Measurements from ENCODE around the gene ECPAS. TPM values are rescaled to one million over a fixed set of nuclear protein-coding genes. Genes with fewer than 3 reads are reported as not detected.

The ECPAS gene
- total RNA-seq, 3 donors from 2014 or later (not counting 1 experiment from before 2014, with no cell fraction given): 58.0 to 73.6 (median 70.7) TPM

DNA sequence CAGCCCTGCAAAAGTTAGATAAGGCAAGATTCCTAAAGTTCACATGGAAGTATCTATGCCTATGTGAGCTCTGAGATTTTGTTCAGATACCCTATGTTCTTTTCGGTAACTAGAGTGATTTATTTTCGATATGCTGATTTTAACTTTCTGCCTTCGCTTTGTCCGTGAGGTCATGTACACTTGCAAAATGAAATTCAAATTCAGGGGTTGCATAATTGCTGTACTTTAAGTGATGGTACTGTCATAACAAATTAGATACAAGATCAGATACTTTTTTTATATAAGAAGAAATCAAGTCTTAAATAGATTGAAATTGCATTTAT is 350 bp upstream of the ECPAS start:
- TF ChIP-seq, protein P1, sequence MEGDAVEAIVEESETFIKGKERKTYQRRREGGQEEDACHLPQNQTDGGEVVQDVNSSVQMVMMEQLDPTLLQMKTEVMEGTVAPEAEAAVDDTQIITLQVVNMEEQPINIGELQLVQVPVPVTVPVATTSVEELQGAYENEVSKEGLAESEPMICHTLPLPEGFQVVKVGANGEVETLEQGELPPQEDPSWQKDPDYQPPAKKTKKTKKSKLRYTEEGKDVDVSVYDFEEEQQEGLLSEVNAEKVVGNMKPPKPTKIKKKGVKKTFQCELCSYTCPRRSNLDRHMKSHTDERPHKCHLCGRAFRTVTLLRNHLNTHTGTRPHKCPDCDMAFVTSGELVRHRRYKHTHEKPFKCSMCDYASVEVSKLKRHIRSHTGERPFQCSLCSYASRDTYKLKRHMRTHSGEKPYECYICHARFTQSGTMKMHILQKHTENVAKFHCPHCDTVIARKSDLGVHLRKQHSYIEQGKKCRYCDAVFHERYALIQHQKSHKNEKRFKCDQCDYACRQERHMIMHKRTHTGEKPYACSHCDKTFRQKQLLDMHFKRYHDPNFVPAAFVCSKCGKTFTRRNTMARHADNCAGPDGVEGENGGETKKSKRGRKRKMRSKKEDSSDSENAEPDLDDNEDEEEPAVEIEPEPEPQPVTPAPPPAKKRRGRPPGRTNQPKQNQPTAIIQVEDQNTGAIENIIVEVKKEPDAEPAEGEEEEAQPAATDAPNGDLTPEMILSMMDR (IDR thresholded peaks at IDR 0.05): no peak
- Histone ChIP-seq H3K9me3 (ENCODE audit: control insufficient read depth, insufficient read depth, low read length) (no peaks in the 10 kb centered on the region), H3K27ac (ENCODE audit: low read length) (peak overlapping the region; percentile 78), H3K4me3 (ENCODE audit: low read length) (peak overlapping the region; percentile 47), H3K27me3 (ENCODE audit: control insufficient read depth, insufficient read depth, low read length) (no peaks in the 10 kb centered on the region), H3K4me1 (ENCODE audit: control insufficient read depth, insufficient read depth, low read length) (peaks cover 10% of the 10 kb centered on the region), H3K36me3 (ENCODE audit: control insufficient read depth, insufficient read depth, low read length) (no peaks in the 10 kb centered on the region)
- ATAC-seq: no peak
- H3K4me1 Mint-ChIP-seq: peaks cover 19 to 29% of the 10 kb centered on the region in 2 donors
- intact Hi-C loops (cut with micrococcal nuclease): loop anchor here (2.0 kb wide), 1 partner anchor 146 kb away; the partner anchor contains the start of gene DNAJC25
- WGBS (ENCODE audit: insufficient coverage): 7% methylated on average over 4 of the region's 4 CpGs
- H3K4me3 Mint-ChIP-seq: peak overlapping the region; percentile 85
- H3K27ac Mint-ChIP-seq: peak overlapping the region; percentile 87 to 89
- no peaks in the 10 kb centered on the region for H3K36me3 Mint-ChIP-seq
- H3K9me3 Mint-ChIP-seq: no peaks in the 10 kb centered on the region
- H3K27me3 Mint-ChIP-seq (ENCODE audit: low read depth in 2 of 2): peaks cover 3 to 7% of the 10 kb centered on the region in 2 donors
- no peak for DNase-seq

DNA sequence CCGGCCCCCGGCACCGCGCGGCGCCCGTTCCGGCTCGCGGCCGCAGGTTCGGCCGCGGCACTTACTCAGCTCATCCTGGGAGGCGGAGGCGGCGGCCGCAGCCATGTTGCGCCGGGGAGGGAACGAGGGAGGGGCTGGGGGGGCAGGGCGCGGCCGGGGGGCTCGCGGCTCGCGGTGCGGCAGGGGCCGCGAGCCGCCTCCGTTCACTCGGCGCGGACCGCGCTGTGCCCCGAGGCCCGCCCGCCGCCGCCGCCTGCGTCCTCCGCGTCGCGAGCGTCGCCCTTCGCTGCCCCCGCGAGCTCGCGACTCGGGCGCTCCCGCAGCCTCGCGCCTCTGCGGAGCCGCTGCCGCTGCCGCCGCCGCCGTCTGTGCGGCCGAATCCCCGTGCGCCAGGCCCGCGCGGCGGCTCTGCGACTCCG is 735 bp downstream of the ECPAS start:
- H3K27ac ChIP-seq (ENCODE audit: low read length): no peak overlapping the region
- H3K36me3 ChIP-seq (ENCODE audit: control insufficient read depth, insufficient read depth, low read length): no peaks in the 10 kb centered on the region
- H3K4me1 Mint-ChIP-seq: peaks cover 27 to 36% of the 10 kb centered on the region in 2 donors
- no peaks in the 10 kb centered on the region for H3K27me3 ChIP-seq (ENCODE audit: control insufficient read depth, insufficient read depth, low read length)
- H3K9me3 ChIP-seq (ENCODE audit: control insufficient read depth, insufficient read depth, low read length): no peaks in the 10 kb centered on the region
- ATAC-seq: peak; percentile 37 to 59 (median 48)
- DNase-seq: peak in 1 of 2 donors; percentile 73
- H3K36me3 Mint-ChIP-seq: no peaks in the 10 kb centered on the region
- H3K27me3 Mint-ChIP-seq (ENCODE audit: low read depth in 2 of 2): peaks cover 3 to 7% of the 10 kb centered on the region in 2 donors
- peak overlapping the region in 1 of 2 donors; percentile 89 for H3K27ac Mint-ChIP-seq
- under 1% methylated on average over 78 of the region's 78 CpGs for WGBS (ENCODE audit: insufficient coverage)
- TF ChIP-seq, protein P1 (IDR thresholded peaks at IDR 0.05): no peak
- no peaks in the 10 kb centered on the region for H3K9me3 Mint-ChIP-seq
- peak overlapping the region; percentile 69 for H3K4me3 Mint-ChIP-seq
- H3K4me1 ChIP-seq (ENCODE audit: control insufficient read depth, insufficient read depth, low read length): peaks cover 10% of the 10 kb centered on the region
- no peak overlapping the region for H3K4me3 ChIP-seq (ENCODE audit: low read length)
- intact Hi-C loops (cut with micrococcal nuclease): no loop called here

DNA sequence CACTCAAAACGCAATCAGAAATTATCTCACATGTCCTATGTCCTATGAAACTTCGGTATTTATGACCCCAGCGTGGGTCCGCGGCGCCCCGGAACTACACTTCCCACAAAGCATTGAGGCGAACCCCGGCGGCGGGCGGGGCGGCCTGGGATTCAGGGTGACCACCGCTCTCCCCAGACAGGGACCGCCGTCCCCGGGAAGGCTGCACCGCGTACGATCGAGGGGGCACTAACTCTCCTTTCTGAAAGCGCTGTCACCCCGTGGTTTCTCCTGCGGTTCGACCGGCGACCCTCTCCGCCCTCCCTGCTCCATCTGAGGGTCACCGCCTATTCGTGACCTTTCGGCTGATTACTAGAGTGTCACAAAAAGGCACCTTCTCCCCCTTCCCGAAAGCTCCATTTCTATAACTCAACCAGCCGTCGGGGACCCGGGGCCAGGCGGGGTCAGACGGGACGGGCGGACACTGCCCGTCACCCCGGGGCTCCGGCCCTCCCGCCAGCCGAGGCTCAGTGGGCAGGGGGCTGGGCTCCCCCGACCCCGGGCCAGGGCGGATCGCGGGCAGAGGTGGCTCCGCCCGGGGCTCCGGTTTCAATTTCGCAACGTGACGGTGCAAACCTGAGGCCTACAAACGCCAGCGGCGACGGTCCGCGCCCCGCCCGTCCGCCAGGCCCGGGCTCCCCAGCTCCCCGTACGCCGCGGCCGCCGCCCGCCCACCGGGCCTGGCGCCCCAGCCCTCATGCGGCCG is 1.3 kb downstream of the ECPAS start:
- Histone ChIP-seq H3K27me3 (ENCODE audit: control insufficient read depth, insufficient read depth, low read length) (no peaks in the 10 kb centered on the region), H3K36me3 (ENCODE audit: control insufficient read depth, insufficient read depth, low read length) (no peaks in the 10 kb centered on the region), H3K4me3 (ENCODE audit: low read length) (peak overlapping the region; percentile 83), H3K27ac (ENCODE audit: low read length) (peak overlapping the region; percentile 93), H3K4me1 (ENCODE audit: control insufficient read depth, insufficient read depth, low read length) (peaks cover 11% of the 10 kb centered on the region), H3K9me3 (ENCODE audit: control insufficient read depth, insufficient read depth, low read length) (no peaks in the 10 kb centered on the region)
- H3K27me3 Mint-ChIP-seq (ENCODE audit: low read depth in 2 of 2): peaks cover 3 to 7% of the 10 kb centered on the region in 2 donors
- DNase-seq (peak; percentile 62 to 72), ATAC-seq (peak; percentile 45 to 70 (median 55))
- WGBS (ENCODE audit: insufficient coverage): under 1% methylated on average over 76 of the region's 76 CpGs
- intact Hi-C loops (cut with micrococcal nuclease): no loop called here
- peak overlapping the region; percentile 88 for H3K4me3 Mint-ChIP-seq
- no peaks in the 10 kb centered on the region for H3K36me3 Mint-ChIP-seq
- TF ChIP-seq, protein P1 (IDR thresholded peaks at IDR 0.05): no peak
- peaks cover 27 to 36% of the 10 kb centered on the region in 2 donors for H3K4me1 Mint-ChIP-seq
- no peaks in the 10 kb centered on the region for H3K9me3 Mint-ChIP-seq
- peak overlapping the region; percentile 69 to 90 for H3K27ac Mint-ChIP-seq

Data from natural killer cell (primary cell).